Left lung (tissue), 10 donors: ENCODE data around the gene ADAMTSL5. TPM values are rescaled to one million over a fixed set of nuclear protein-coding genes. Genes with fewer than 3 reads are reported as not detected.

Experiments
- ATAC-seq: fragments of 200-7000 bp; cut with Tn5 transposase; one replicate; pipeline ENCODE4 v1.9.1; 2020; ENCODE audit warnings: moderate library complexity
- DNase-seq, 4 donors: peaks; one replicate each; pipeline ENCODE4 v3.0.0-alpha.2; 2013 to 2020
- H3K27ac ChIP-seq, 2 donors: fragments of 200-600 bp; sonication (generic) in 1 of 2; one replicate each; pipeline versions ENCODE4 v1.5.0 to v1.8.0; 2020 to 2021
- H3K27me3 ChIP-seq, 2 donors: fragments of 200-600 bp; sonication (generic) in 1 of 2; one replicate each; pipeline versions ENCODE4 v1.5.0 to v1.8.0; 2020 to 2021
- H3K36me3 ChIP-seq, 2 donors: fragments of 200-600 bp; sonication (generic) in 1 of 2; one replicate each; pipeline versions ENCODE4 v1.5.0 to v1.8.0; 2020 to 2021
- H3K4me1 ChIP-seq, 2 donors: fragments of 200-600 bp; one replicate each; pipeline ENCODE4 v1.8.0; 2021
- H3K4me3 ChIP-seq, 2 donors: fragments of 200-600 bp; sonication (generic) in 1 of 2; one replicate each; pipeline versions ENCODE4 v1.5.0 to v1.8.0; 2020 to 2021; ENCODE audit warnings: mild to moderate bottlenecking in 1 of 2
- H3K9me3 ChIP-seq, 2 donors: fragments of 200-600 bp; sonication (generic) in 1 of 2; one replicate each; pipeline versions ENCODE4 v1.5.0 to v1.8.0; 2020 to 2021
- intact Hi-C, 2 donors: fragments of 100-400 bp; cut with DNase I; formaldehyde crosslinking; loops; one replicate each; pipeline versions ENCODE4 v1.11.2 to v1.14.2; 2022
- polyA plus RNA-seq, 6 donors: library from polyadenylated mRNA; unstranded; fragments of 120-200 nt; gene quantifications; one replicate each; pipeline ENCODE4 v1.2.1, GENCODE V29; 2013; ENCODE audit not compliant: insufficient read length in 6 of 6
- total RNA-seq, 2 donors: library from RNA; stranded (reverse); fragmentation: NEBNext Ultra II Directional; extraction: Animal tissue kit (Norgen Biotek cat#: 25700); gene quantifications; one replicate each; pipeline ENCODE4 v1.2.1, GENCODE V29; 2021
- TF ChIP-seq, protein P1 (sequence below), 2 donors: fragments of 200-600 bp; sonication (generic) in 1 of 2; IDR thresholded peaks; one replicate each; pipeline versions ENCODE4 v1.5.0 to v1.8.0; 2021; ENCODE audit warnings: antibody characterized with exemption in 2 of 2
- donor health status: DM: no; HTN: yes; CAD: no.
- donor health status: DM: no; HTN: no; CAD: no.

The ADAMTSL5 gene
- total and polyA plus RNA-seq, 8 donors, result 0.32 to 5.3 (median 0.60) TPM

DNA sequence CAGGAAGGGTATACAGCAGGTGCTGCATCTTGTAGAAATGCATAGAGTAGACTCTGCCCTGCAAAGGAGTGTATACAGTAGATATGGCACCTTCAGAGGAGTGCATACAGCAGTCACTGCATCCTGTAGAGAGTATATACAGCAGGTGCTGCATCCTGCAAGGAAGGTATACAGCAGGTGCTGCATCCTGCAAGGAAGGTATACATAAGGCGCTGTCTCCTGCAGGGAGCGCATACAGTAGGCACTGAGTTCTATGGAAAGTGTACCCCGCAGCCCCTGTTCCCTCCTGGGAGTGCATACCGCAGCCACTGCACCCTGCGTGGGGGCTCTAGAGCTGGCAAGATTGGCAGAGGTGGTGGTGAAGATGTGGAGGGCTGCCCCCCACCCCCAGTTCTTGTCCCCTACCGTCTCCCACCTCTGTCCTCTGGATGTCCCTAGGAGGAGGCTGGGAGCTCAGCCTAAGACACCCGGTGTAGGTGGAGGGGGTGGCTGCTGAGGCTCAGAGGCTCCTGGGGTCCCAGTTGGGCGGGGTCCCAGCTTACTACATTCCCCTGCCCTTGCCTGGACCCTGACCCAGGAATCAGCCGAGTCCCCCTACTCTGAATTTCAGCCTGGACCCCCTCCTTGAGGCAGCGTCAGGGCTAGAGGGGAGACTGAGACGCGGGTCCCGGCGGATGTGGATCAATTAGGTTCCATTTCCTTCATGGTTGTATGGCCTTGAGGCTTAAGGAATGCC, 2.3 kb upstream of the ADAMTSL5 start:
- Histone ChIP-seq H3K4me1 (peaks cover 7 to 14% of the 10 kb centered on the region in 2 donors), H3K4me3 (no peak overlapping the region), H3K27ac (no peak overlapping the region), H3K36me3 (no peaks in the 10 kb centered on the region), H3K27me3 (peaks cover 13 to 96% of the 10 kb centered on the region in 2 donors), H3K9me3 (no peaks in the 10 kb centered on the region)
- intact Hi-C loops, result no loop called here
- TF ChIP-seq, protein P1, sequence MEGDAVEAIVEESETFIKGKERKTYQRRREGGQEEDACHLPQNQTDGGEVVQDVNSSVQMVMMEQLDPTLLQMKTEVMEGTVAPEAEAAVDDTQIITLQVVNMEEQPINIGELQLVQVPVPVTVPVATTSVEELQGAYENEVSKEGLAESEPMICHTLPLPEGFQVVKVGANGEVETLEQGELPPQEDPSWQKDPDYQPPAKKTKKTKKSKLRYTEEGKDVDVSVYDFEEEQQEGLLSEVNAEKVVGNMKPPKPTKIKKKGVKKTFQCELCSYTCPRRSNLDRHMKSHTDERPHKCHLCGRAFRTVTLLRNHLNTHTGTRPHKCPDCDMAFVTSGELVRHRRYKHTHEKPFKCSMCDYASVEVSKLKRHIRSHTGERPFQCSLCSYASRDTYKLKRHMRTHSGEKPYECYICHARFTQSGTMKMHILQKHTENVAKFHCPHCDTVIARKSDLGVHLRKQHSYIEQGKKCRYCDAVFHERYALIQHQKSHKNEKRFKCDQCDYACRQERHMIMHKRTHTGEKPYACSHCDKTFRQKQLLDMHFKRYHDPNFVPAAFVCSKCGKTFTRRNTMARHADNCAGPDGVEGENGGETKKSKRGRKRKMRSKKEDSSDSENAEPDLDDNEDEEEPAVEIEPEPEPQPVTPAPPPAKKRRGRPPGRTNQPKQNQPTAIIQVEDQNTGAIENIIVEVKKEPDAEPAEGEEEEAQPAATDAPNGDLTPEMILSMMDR (IDR thresholded peaks at IDR 0.05), result no peak
- ATAC-seq, result no peak
- no peak for DNase-seq

DNA sequence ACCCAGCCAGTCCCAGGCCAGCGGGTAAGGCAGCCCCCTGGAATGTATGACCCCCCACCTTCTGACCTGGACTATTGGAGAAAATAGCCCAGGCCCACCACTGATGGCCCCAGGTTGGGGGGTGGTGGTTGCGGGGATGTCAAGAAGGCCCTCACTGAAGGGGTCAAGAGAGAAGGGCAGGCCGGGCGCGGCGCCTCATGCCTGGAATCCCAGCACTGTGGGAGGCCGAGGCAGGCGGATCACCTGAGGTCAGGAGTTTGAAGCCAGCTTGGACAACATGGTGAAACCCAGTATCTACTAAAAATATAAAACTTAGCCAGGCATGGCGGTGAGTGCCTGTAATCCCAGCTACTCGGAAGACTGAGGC, 1.5 kb upstream of the ADAMTSL5 start:
- Histone ChIP-seq H3K9me3 (no peaks in the 10 kb centered on the region), H3K36me3 (no peaks in the 10 kb centered on the region), H3K27ac (no peak overlapping the region), H3K4me1 (peaks cover 7 to 14% of the 10 kb centered on the region in 2 donors), H3K27me3 (peaks cover 13 to 95% of the 10 kb centered on the region in 2 donors), H3K4me3 (no peak overlapping the region)
- intact Hi-C loops, result no loop called here
- TF ChIP-seq, protein P1 (IDR thresholded peaks at IDR 0.05), result no peak
- DNase-seq, result no peak
- no peak for ATAC-seq

DNA sequence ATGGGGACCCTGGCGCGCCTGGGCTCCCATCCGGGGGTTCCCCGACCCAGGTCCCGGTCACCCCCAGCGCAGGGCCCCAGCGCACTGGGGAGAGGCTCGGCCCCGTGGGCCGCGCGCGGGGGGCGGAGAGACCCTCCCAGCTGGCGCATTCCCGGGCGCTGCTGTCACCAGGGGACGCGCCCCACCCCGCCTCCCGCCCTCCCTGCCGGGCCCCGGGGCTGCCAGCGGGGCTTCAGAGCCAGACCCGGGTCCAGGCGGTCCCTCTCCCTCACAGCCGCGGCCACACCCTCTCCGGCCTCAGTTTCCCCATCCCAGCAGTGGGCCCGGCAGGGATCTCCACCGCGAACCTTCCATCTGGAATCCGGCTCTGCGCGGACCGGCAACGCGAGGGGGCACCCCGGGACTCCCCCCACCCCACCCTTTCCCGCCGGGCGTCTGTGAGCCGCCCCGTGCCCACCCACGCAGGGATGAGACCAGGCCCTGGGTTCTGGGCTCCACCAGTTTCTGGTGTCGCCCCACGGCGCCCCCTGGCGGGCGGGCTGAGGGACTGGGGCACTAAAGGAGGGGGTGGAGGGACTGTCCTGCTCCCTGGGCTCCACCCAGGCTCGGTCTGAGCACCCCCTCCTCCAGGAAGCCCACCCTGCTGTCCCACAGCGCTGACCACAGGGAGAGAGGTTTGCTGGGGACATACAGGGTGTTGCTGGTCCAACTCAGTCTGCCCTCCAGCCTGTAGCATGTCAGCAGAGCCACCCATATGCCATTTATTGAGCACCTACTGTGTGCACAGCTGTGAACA, 878 bp upstream of the ADAMTSL5 start:
- TF ChIP-seq, protein P1 (IDR thresholded peaks at IDR 0.05), result peak; percentile 34 to 69
- ATAC-seq (peak; percentile 72), DNase-seq (peak in 2 of 4 donors; percentile 40 to 92)
- Histone ChIP-seq H3K4me1 (peaks cover 7 to 14% of the 10 kb centered on the region in 2 donors), H3K9me3 (no peaks in the 10 kb centered on the region), H3K4me3 (peak overlapping the region; percentile 30 to 32), H3K36me3 (no peaks in the 10 kb centered on the region), H3K27ac (no peak overlapping the region), H3K27me3 (peaks cover 13 to 97% of the 10 kb centered on the region in 2 donors)
- intact Hi-C loops, result no loop called here

DNA sequence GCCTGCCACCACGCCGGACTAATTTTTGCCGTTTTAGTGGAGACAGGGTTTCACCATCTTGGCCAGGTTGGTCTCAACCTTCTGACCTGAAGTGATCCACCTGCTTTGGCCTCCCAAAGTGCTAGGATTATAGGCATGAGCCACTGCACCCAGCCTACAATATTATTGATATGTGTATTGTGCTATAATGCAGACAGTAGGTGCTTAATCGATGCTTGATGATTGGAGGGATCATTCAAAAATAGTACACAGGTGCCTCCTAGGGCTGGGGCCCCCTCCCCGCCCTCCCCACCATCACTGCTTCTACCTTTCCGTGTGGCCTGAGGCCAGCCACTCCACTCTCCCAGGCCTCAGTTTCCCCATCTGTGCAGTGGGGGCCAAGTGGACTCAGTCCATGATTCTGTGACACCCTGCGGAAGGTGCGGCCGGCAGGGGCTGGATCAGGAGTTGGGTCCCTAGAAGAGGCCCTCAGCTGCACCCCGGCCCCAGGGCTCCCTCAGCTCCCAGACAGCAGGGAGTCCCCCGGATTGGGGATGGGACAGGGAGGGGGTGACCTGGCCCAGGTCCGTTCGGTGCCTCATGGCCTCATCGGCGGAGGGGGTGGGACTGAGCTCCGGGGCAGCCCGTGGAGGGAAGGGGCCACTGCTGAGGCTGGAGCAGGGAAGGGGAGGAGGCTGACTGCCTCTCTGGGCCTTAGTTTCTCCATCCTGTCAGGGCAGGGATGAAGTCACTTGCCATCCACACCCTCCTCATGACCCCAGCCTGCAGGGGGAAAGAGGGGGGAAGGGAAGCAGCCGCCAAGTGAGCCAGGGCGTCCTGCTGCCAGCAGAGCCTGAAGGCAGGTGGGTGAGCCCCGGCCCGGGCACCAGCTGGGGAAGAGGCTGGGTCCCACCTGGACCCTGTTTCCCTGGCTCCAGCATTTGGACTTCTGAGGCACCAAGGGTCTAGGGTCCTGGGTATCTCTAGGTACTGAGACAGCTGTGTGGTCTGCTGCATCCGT, 1.2 kb downstream of the ADAMTSL5 start:
- peaks cover 7 to 22% of the 10 kb centered on the region in 2 donors for H3K4me1 ChIP-seq
- H3K36me3 ChIP-seq, result no peaks in the 10 kb centered on the region
- intact Hi-C loops, result no loop called here
- H3K27me3 ChIP-seq, result peaks cover 13 to 81% of the 10 kb centered on the region in 2 donors
- no peak for ATAC-seq
- TF ChIP-seq, protein P1 (IDR thresholded peaks at IDR 0.05), result no peak
- no peak overlapping the region for H3K4me3 ChIP-seq
- peak in 1 of 4 donors; percentile 76 for DNase-seq
- H3K27ac ChIP-seq, result no peak overlapping the region
- H3K9me3 ChIP-seq, result no peaks in the 10 kb centered on the region
